ENCODE data around the gene CSNK2B.

GRCh38 chr6:31626952-31627351 is 38.9 kb upstream of the CSNK2B start:
- TF ChIP-seq, protein P1, sequence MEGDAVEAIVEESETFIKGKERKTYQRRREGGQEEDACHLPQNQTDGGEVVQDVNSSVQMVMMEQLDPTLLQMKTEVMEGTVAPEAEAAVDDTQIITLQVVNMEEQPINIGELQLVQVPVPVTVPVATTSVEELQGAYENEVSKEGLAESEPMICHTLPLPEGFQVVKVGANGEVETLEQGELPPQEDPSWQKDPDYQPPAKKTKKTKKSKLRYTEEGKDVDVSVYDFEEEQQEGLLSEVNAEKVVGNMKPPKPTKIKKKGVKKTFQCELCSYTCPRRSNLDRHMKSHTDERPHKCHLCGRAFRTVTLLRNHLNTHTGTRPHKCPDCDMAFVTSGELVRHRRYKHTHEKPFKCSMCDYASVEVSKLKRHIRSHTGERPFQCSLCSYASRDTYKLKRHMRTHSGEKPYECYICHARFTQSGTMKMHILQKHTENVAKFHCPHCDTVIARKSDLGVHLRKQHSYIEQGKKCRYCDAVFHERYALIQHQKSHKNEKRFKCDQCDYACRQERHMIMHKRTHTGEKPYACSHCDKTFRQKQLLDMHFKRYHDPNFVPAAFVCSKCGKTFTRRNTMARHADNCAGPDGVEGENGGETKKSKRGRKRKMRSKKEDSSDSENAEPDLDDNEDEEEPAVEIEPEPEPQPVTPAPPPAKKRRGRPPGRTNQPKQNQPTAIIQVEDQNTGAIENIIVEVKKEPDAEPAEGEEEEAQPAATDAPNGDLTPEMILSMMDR (tag by site-specific recombination; IDR thresholded peaks at IDR 0.05) = no peak
- TF ChIP-seq, protein P2, sequence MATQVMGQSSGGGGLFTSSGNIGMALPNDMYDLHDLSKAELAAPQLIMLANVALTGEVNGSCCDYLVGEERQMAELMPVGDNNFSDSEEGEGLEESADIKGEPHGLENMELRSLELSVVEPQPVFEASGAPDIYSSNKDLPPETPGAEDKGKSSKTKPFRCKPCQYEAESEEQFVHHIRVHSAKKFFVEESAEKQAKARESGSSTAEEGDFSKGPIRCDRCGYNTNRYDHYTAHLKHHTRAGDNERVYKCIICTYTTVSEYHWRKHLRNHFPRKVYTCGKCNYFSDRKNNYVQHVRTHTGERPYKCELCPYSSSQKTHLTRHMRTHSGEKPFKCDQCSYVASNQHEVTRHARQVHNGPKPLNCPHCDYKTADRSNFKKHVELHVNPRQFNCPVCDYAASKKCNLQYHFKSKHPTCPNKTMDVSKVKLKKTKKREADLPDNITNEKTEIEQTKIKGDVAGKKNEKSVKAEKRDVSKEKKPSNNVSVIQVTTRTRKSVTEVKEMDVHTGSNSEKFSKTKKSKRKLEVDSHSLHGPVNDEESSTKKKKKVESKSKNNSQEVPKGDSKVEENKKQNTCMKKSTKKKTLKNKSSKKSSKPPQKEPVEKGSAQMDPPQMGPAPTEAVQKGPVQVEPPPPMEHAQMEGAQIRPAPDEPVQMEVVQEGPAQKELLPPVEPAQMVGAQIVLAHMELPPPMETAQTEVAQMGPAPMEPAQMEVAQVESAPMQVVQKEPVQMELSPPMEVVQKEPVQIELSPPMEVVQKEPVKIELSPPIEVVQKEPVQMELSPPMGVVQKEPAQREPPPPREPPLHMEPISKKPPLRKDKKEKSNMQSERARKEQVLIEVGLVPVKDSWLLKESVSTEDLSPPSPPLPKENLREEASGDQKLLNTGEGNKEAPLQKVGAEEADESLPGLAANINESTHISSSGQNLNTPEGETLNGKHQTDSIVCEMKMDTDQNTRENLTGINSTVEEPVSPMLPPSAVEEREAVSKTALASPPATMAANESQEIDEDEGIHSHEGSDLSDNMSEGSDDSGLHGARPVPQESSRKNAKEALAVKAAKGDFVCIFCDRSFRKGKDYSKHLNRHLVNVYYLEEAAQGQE (tag by site-specific recombination; IDR thresholded peaks at IDR 0.05) = no peak
- TF ChIP-seq, protein P3, sequence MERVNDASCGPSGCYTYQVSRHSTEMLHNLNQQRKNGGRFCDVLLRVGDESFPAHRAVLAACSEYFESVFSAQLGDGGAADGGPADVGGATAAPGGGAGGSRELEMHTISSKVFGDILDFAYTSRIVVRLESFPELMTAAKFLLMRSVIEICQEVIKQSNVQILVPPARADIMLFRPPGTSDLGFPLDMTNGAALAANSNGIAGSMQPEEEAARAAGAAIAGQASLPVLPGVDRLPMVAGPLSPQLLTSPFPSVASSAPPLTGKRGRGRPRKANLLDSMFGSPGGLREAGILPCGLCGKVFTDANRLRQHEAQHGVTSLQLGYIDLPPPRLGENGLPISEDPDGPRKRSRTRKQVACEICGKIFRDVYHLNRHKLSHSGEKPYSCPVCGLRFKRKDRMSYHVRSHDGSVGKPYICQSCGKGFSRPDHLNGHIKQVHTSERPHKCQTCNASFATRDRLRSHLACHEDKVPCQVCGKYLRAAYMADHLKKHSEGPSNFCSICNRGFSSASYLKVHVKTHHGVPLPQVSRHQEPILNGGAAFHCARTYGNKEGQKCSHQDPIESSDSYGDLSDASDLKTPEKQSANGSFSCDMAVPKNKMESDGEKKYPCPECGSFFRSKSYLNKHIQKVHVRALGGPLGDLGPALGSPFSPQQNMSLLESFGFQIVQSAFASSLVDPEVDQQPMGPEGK (tag by site-specific recombination; IDR thresholded peaks at IDR 0.05) = no peak
- TF ChIP-seq KLF1 (tag by site-specific recombination; IDR thresholded peaks at IDR 0.05) (no peak), SP2 (tag by site-specific recombination; IDR thresholded peaks at IDR 0.05) (no peak), ZNF26 (tag by site-specific recombination; IDR thresholded peaks at IDR 0.05) (no peak), ZNF2 (tag by site-specific recombination; IDR thresholded peaks at IDR 0.05) (no peak), ZNF747 (tag by site-specific recombination; IDR thresholded peaks at IDR 0.05) (no peak), PRDM4 (tag by site-specific recombination; IDR thresholded peaks at IDR 0.05) (no peak), ZSCAN23 (tag by site-specific recombination; IDR thresholded peaks at IDR 0.05) (no peak), ZNF175 (tag by site-specific recombination; IDR thresholded peaks at IDR 0.05) (no peak), SALL2 (tag by site-specific recombination; IDR thresholded peaks at IDR 0.05; ENCODE audit: borderline replicate concordance) (no peak), SETDB1 (IDR thresholded peaks at IDR 0.05; ENCODE audit: insufficient read length, low read length) (no peak), ZNF274 (IDR thresholded peaks at IDR 0.05; ENCODE audit: low read length) (no peak), ZNF274 (tag by site-specific recombination; IDR thresholded peaks at IDR 0.05; ENCODE audit: borderline replicate concordance) (no peak)
